GM23338 (cell line): ENCODE data around the gene PPP1R3E. TPM values are rescaled to one million over a fixed set of nuclear protein-coding genes. Genes with fewer than 3 reads are reported as not detected.

Experiments used
- ATAC-seq: fragments of 200-7000 bp; cut with Tn5 transposase; 3 replicates; pipeline ENCODE4 v1.9.1; 2020
- DNase-seq: peaks from one replicate; pipeline ENCODE4 v3.0.0-alpha.2; 2015; ENCODE audit warnings: low spot score
- H2AFZ ChIP-seq: fragments of 200-600 bp; sonication (generic); 2 replicates; pipeline ENCODE4 v1.8.0; 2016; ENCODE audit warnings: antibody characterized with exemption, mild to moderate bottlenecking, moderate library complexity
- H3F3A ChIP-seq: fragments of 200-600 bp; sonication (generic); replicated peaks from 2 replicates; pipeline ENCODE4 v1.8.0; 2017; ENCODE audit warnings: antibody characterized with exemption, mixed run types, low read depth
- H3K27ac ChIP-seq: fragments of 200-600 bp; sonication (generic); 2 replicates; pipeline ENCODE4 v1.6.1; 2016; ENCODE audit warnings: low read depth
- H3K27me3 ChIP-seq: fragments of 200-600 bp; sonication (generic); 2 replicates; pipeline ENCODE4 v1.8.0; 2016; ENCODE audit warnings: mild to moderate bottlenecking, mixed run types, moderate library complexity; ENCODE audit not compliant: insufficient read depth
- H3K36me3 ChIP-seq: fragments of 200-600 bp; sonication (generic); 2 replicates; pipeline ENCODE4 v1.8.0; 2016; ENCODE audit warnings: mild to moderate bottlenecking; ENCODE audit not compliant: insufficient read depth
- H3K4me1 ChIP-seq: fragments of 200-600 bp; sonication (generic); 2 replicates; pipeline ENCODE4 v1.8.0; 2016; ENCODE audit warnings: mild to moderate bottlenecking, moderate library complexity; ENCODE audit not compliant: insufficient read depth
- H3K4me2 ChIP-seq: fragments of 200-600 bp; sonication (generic); 2 replicates; pipeline ENCODE4 v1.7.1; 2017; ENCODE audit warnings: mixed run types
- H3K4me3 ChIP-seq: fragments of 200-600 bp; sonication (generic); 2 replicates; pipeline ENCODE4 v1.6.1; 2016; ENCODE audit warnings: mixed run types
- H3K79me2 ChIP-seq: fragments of 200-600 bp; sonication (generic); replicated peaks from 2 replicates; pipeline ENCODE4 v1.8.0; 2017; ENCODE audit warnings: mild to moderate bottlenecking; ENCODE audit not compliant: insufficient read depth
- H3K9me2 ChIP-seq: fragments of 200-600 bp; sonication (generic); 2 replicates; pipeline ENCODE4 v1.8.0; 2017; ENCODE audit not compliant: insufficient read depth
- H4K20me1 ChIP-seq: fragments of 200-600 bp; sonication (generic); replicated peaks from 2 replicates; pipeline ENCODE4 v1.8.0; 2017; ENCODE audit warnings: mild to moderate bottlenecking; ENCODE audit not compliant: insufficient read depth
- H3K27ac Mint-ChIP-seq: 2 replicates; pipeline ENCODE4 v1.8.0; 2020; ENCODE audit warnings: inconsistent platforms, mild to moderate bottlenecking, moderate library complexity, mixed read lengths
- H3K27me3 Mint-ChIP-seq: 3 replicates; pipeline ENCODE4 v1.8.0; 2022; ENCODE audit warnings: low read depth, mild to moderate bottlenecking, moderate library complexity, mixed read lengths, inconsistent platforms; ENCODE audit not compliant: insufficient read depth, poor library complexity
- H3K36me3 Mint-ChIP-seq: 3 replicates; pipeline ENCODE4 v1.8.0; 2021; ENCODE audit warnings: low read depth, mild to moderate bottlenecking, inconsistent platforms, moderate library complexity, mixed read lengths
- H3K4me1 Mint-ChIP-seq: 3 replicates; pipeline ENCODE4 v1.8.0; 2020; ENCODE audit warnings: mild to moderate bottlenecking, inconsistent platforms, mixed read lengths
- H3K4me3 Mint-ChIP-seq: 3 replicates; pipeline ENCODE4 v1.8.0; 2021; ENCODE audit warnings: moderate library complexity, mild to moderate bottlenecking, inconsistent platforms, mixed read lengths
- H3K9me3 Mint-ChIP-seq: 3 replicates; pipeline ENCODE4 v1.8.0; 2020; ENCODE audit warnings: moderate library complexity, mild to moderate bottlenecking, inconsistent platforms, mixed read lengths
- CREB1 ChIP-seq: fragments of 250-450 bp; sonication (Bioruptor Pico); IDR thresholded peaks from 2 replicates; pipeline ENCODE4 v1.5.0; 2020; ENCODE audit warnings: low read depth, mild to moderate bottlenecking, moderate library complexity
- ETS1 ChIP-seq: IDR thresholded peaks from 2 replicates; pipeline ENCODE4 v1.6.1; 2016; ENCODE audit warnings: antibody characterized with exemption
- EZH2 ChIP-seq: fragments of 200-600 bp; sonication (generic); IDR thresholded peaks from one replicate; pipeline ENCODE4 v1.8.0; 2017; ENCODE audit warnings: antibody characterized with exemption, mild to moderate bottlenecking, low read depth; ENCODE audit not compliant: unreplicated experiment
- EZH2phosphoT487 ChIP-seq: fragments of 200-600 bp; sonication (generic); IDR thresholded peaks from one replicate; pipeline ENCODE4 v1.8.1; 2018; ENCODE audit warnings: antibody characterized with exemption; ENCODE audit not compliant: unreplicated experiment
- JUNB ChIP-seq: IDR thresholded peaks from one replicate; pipeline ENCODE4 v1.6.1; 2016; ENCODE audit warnings: antibody characterized with exemption; ENCODE audit not compliant: unreplicated experiment
- NANOG ChIP-seq: IDR thresholded peaks from 2 replicates; pipeline ENCODE4 v1.6.1; 2016; ENCODE audit warnings: antibody characterized with exemption, borderline replicate concordance
- POLR2AphosphoS5 ChIP-seq: IDR thresholded peaks from 2 replicates; pipeline ENCODE4 v1.6.1; 2016; ENCODE audit warnings: antibody characterized with exemption, low read depth
- STAT1 ChIP-seq: IDR thresholded peaks from one replicate; pipeline ENCODE4 v1.6.1; 2016; ENCODE audit warnings: antibody characterized with exemption; ENCODE audit not compliant: unreplicated experiment
- ZNF114 ChIP-seq: fragments of 250-450 bp; sonication (Bioruptor Pico); IDR thresholded peaks from 2 replicates; pipeline ENCODE4 v1.5.0; 2020; ENCODE audit warnings: mild to moderate bottlenecking, moderate library complexity
- ZNF331 ChIP-seq: fragments of 250-450 bp; sonication (Bioruptor Pico); IDR thresholded peaks from 2 replicates; pipeline ENCODE4 v1.5.0; 2020; ENCODE audit warnings: low read depth, mild to moderate bottlenecking, moderate library complexity
- polyA plus RNA-seq: library from polyadenylated mRNA; unstranded; fragments of >200 nt; fragmentation: Nextera tagmentation; extraction: Ambion mirVana; gene quantifications from 2 replicates; pipeline ENCODE4 v1.2.1, GENCODE V29; 2016
- total RNA-seq: library from RNA; depleted of rRNA; stranded (reverse); fragments of >200 nt; shearing (Covaris generic); gene quantifications from 2 replicates; pipeline ENCODE4 v1.2.3, GENCODE V29; 2014
- TF ChIP-seq, protein P1 (sequence below): fragments of 250-450 bp; sonication (Bioruptor Pico); IDR thresholded peaks from 2 replicates; pipeline ENCODE4 v1.5.0; 2020; ENCODE audit warnings: mild to moderate bottlenecking, moderate library complexity

The PPP1R3E gene
- total and polyA plus RNA-seq, 2 experiments from 2014 or later = 2.3 to 2.5 TPM

- 0 out of 2 replicates have a peak, but pooled peaks cover 9% of the 10 kb centered on the region for H4K20me1 ChIP-seq
- Mint-ChIP-seq H3K4me1 (peaks cover 26% of the 10 kb centered on the region), H3K4me3 (peak overlapping the region; percentile 83), H3K9me3 (no peaks in the 10 kb centered on the region), H3K27ac (peak overlapping the region; percentile 99), H3K36me3 (peaks cover 31% of the 10 kb centered on the region), H3K27me3 (peaks cover 11% of the 10 kb centered on the region)
- no peak overlapping the region for H2AFZ ChIP-seq
- H3K36me3 ChIP-seq = peaks cover 25% of the 10 kb centered on the region
- peaks cover 7% of the 10 kb centered on the region; the same call in 1 of the 2 replicates for H3K9me2 ChIP-seq
- peaks cover 21% of the 10 kb centered on the region for H3K79me2 ChIP-seq
- H3K4me2 ChIP-seq = peak overlapping the region; percentile 53
- peaks cover 27% of the 10 kb centered on the region; the same call in 1 of the 2 replicates for H3F3A ChIP-seq
- H3K4me3 ChIP-seq = peak overlapping the region; percentile 44
- ATAC-seq = no peak
- no peaks in the 10 kb centered on the region for H3K27me3 ChIP-seq
- TF ChIP-seq EZH2phosphoT487 = no peak
- no peak for TF ChIP-seq ZNF331
- TF ChIP-seq JUNB = no peak
- TF ChIP-seq NANOG = no peak
- TF ChIP-seq STAT1 = no peak
- TF ChIP-seq ETS1 = no peak
- TF ChIP-seq EZH2 = no peak
- no peak for TF ChIP-seq CREB1 (CRISPR knock-in tag)
- TF ChIP-seq, protein P1, sequence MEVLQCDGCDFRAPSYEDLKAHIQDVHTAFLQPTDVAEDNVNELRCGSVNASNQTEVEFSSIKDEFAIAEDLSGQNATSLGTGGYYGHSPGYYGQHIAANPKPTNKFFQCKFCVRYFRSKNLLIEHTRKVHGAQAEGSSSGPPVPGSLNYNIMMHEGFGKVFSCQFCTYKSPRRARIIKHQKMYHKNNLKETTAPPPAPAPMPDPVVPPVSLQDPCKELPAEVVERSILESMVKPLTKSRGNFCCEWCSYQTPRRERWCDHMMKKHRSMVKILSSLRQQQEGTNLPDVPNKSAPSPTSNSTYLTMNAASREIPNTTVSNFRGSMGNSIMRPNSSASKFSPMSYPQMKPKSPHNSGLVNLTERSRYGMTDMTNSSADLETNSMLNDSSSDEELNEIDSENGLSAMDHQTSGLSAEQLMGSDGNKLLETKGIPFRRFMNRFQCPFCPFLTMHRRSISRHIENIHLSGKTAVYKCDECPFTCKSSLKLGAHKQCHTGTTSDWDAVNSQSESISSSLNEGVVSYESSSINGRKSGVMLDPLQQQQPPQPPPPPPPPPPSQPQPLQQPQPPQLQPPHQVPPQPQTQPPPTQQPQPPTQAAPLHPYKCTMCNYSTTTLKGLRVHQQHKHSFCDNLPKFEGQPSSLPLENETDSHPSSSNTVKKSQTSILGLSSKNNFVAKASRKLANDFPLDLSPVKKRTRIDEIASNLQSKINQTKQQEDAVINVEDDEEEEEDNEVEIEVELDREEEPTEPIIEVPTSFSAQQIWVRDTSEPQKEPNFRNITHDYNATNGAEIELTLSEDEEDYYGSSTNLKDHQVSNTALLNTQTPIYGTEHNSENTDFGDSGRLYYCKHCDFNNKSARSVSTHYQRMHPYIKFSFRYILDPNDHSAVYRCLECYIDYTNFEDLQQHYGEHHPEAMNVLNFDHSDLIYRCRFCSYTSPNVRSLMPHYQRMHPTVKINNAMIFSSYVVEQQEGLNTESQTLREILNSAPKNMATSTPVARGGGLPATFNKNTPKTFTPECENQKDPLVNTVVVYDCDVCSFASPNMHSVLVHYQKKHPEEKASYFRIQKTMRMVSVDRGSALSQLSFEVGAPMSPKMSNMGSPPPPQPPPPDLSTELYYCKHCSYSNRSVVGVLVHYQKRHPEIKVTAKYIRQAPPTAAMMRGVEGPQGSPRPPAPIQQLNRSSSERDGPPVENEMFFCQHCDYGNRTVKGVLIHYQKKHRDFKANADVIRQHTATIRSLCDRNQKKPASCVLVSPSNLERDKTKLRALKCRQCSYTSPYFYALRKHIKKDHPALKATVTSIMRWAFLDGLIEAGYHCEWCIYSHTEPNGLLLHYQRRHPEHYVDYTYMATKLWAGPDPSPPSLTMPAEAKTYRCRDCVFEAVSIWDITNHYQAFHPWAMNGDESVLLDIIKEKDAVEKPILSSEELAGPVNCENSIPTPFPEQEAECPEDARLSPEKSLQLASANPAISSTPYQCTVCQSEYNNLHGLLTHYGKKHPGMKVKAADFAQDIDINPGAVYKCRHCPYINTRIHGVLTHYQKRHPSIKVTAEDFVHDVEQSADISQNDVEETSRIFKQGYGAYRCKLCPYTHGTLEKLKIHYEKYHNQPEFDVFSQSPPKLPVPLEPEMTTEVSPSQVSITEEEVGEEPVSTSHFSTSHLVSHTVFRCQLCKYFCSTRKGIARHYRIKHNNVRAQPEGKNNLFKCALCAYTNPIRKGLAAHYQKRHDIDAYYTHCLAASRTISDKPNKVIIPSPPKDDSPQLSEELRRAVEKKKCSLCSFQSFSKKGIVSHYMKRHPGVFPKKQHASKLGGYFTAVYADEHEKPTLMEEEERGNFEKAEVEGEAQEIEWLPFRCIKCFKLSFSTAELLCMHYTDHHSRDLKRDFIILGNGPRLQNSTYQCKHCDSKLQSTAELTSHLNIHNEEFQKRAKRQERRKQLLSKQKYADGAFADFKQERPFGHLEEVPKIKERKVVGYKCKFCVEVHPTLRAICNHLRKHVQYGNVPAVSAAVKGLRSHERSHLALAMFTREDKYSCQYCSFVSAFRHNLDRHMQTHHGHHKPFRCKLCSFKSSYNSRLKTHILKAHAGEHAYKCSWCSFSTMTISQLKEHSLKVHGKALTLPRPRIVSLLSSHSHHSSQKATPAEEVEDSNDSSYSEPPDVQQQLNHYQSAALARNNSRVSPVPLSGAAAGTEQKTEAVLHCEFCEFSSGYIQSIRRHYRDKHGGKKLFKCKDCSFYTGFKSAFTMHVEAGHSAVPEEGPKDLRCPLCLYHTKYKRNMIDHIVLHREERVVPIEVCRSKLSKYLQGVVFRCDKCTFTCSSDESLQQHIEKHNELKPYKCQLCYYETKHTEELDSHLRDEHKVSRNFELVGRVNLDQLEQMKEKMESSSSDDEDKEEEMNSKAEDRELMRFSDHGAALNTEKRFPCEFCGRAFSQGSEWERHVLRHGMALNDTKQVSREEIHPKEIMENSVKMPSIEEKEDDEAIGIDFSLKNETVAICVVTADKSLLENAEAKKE (CRISPR knock-in tag) = no peak
- no peak for TF ChIP-seq ZNF114 (CRISPR knock-in tag)
- TF ChIP-seq POLR2AphosphoS5 = no peak
- peak overlapping the region; percentile 92 for H3K27ac ChIP-seq
- no peak for DNase-seq
- peaks cover 10% of the 10 kb centered on the region for H3K4me1 ChIP-seq
These were observed 17.3 kb upstream of the PPP1R3E start for GRCh38 chr14:23319746-23320583.
